Measurements from ENCODE around the gene KRTAP5-1.

GRCh38 chr11:1632053-1632714, 47.1 kb upstream of the KRTAP5-1 start:
- TF ChIP-seq EZH2 (optimal IDR thresholded peaks at IDR 0.05; ENCODE audit: low read depth, low read length), result no peak
- TF ChIP-seq, protein P1, sequence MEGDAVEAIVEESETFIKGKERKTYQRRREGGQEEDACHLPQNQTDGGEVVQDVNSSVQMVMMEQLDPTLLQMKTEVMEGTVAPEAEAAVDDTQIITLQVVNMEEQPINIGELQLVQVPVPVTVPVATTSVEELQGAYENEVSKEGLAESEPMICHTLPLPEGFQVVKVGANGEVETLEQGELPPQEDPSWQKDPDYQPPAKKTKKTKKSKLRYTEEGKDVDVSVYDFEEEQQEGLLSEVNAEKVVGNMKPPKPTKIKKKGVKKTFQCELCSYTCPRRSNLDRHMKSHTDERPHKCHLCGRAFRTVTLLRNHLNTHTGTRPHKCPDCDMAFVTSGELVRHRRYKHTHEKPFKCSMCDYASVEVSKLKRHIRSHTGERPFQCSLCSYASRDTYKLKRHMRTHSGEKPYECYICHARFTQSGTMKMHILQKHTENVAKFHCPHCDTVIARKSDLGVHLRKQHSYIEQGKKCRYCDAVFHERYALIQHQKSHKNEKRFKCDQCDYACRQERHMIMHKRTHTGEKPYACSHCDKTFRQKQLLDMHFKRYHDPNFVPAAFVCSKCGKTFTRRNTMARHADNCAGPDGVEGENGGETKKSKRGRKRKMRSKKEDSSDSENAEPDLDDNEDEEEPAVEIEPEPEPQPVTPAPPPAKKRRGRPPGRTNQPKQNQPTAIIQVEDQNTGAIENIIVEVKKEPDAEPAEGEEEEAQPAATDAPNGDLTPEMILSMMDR (IDR thresholded peaks at IDR 0.05; ENCODE audit: low read length), result no peak
- TF ChIP-seq EZH2phosphoT487 (IDR thresholded peaks at IDR 0.05; ENCODE audit: low read length), result no peak

Data from MM.1S (cell line).